T-cell (primary cell): ENCODE data around the gene GPR146. TPM values are rescaled to one million over a fixed set of nuclear protein-coding genes. Genes with fewer than 3 reads are reported as not detected.

Experiments used
- ATAC-seq, 4 experiments: fragments of 200-7000 bp in 3 of 4; fragments of 150-1000 bp in 1 of 4; cut with Tn5 transposase; replicated peaks in 1 of 4; 1 replicate in 3 of 4; 2 replicates in 1 of 4; pipeline ENCODE4 v1.10.0; 2021; ENCODE audit warnings: moderate library complexity in 3 of 4, mild to moderate bottlenecking in 2 of 4, moderate number of reproducible peaks in 1 of 4
- CTCF ChIA-PET, 2 donors: fragments of 300-600 bp; sonication (Branson Sonifier 250); formaldehyde crosslinking; loops; one replicate each; lab custom pipeline; 2022; ENCODE audit warnings: antibody characterized with exemption in 2 of 2; lab: Charles Lee
- POLR2A ChIA-PET, 2 donors: fragments of 300-600 bp; sonication (Branson Sonifier 250); formaldehyde crosslinking; loops; one replicate each; lab custom pipeline; 2022; ENCODE audit warnings: antibody characterized with exemption in 2 of 2; lab: Charles Lee
- DNase-seq, 35 experiments: peaks; one replicate each; pipeline versions ENCODE4 v3.0.0 to v3.0.0-alpha.2; 2013 to 2023
- H3K27ac ChIP-seq: one replicate; pipeline ENCODE4 v1.5.1; 2013; ENCODE audit warnings: low read length
- H3K27me3 ChIP-seq, 2 experiments: replicated peaks in 1 of 2; 1 replicate in 1 of 2; 2 replicates in 1 of 2; pipeline versions ENCODE4 v1.6.1 to v1.7.0; 2013; ENCODE audit warnings: low read length in 1 of 2, mixed read lengths in 1 of 2; ENCODE audit not compliant: control insufficient read depth in 2 of 2, insufficient read depth in 2 of 2; ENCODE audit errors: extremely low read depth in 1 of 2
- H3K36me3 ChIP-seq, 2 donors: 1 replicate in 1 of 2; 2 replicates in 1 of 2; pipeline versions ENCODE4 v1.6.1 to v1.7.0; 2013; ENCODE audit warnings: low read length in 1 of 2; ENCODE audit not compliant: control insufficient read depth in 2 of 2, insufficient read depth in 1 of 2; ENCODE audit errors: extremely low read depth in 1 of 2
- H3K4me1 ChIP-seq, 2 experiments: 1 replicate in 1 of 2; 2 replicates in 1 of 2; pipeline versions ENCODE4 v1.6.1 to v1.7.0; 2013; ENCODE audit warnings: low read length in 2 of 2, mixed read lengths in 1 of 2; ENCODE audit not compliant: insufficient read depth in 2 of 2, control insufficient read depth in 1 of 2; ENCODE audit errors: extremely low read depth in 1 of 2
- H3K4me3 ChIP-seq, 2 donors: 1 replicate in 1 of 2; 2 replicates in 1 of 2; pipeline versions ENCODE4 v1.5.1 to v1.7.0; 2013; ENCODE audit warnings: mild to moderate bottlenecking in 2 of 2, low read length in 1 of 2, moderate library complexity in 1 of 2; ENCODE audit not compliant: control insufficient read depth in 1 of 2; ENCODE audit errors: extremely low read depth in 1 of 2
- H3K9me3 ChIP-seq: 2 replicates; pipeline ENCODE4 v1.7.0; 2013
- H3K27ac Mint-ChIP-seq, 2 donors: one replicate each; pipeline ENCODE4 v1.8.0; 2020 to 2021; ENCODE audit warnings: mild to moderate bottlenecking in 2 of 2, mixed read lengths in 2 of 2
- H3K27me3 Mint-ChIP-seq, 2 donors: one replicate each; pipeline ENCODE4 v1.8.0; 2021 to 2022; ENCODE audit warnings: mixed read lengths in 2 of 2
- H3K36me3 Mint-ChIP-seq: one replicate; pipeline ENCODE4 v1.8.0; 2021; ENCODE audit warnings: mixed read lengths
- H3K4me1 Mint-ChIP-seq, 3 donors: one replicate each; pipeline ENCODE4 v1.8.0; 2020 to 2022; ENCODE audit warnings: mixed read lengths in 3 of 3, mild to moderate bottlenecking in 1 of 3
- H3K4me3 Mint-ChIP-seq, 3 donors: one replicate each; pipeline ENCODE4 v1.8.0; 2020 to 2022; ENCODE audit warnings: mild to moderate bottlenecking in 3 of 3, mixed read lengths in 3 of 3, moderate library complexity in 3 of 3
- H3K9me3 Mint-ChIP-seq, 3 donors: one replicate each; pipeline ENCODE4 v1.8.0; 2020 to 2022; ENCODE audit warnings: mixed read lengths in 3 of 3
- WGBS: methylation state at CpG from one replicate; pipeline ENCODE4 v1.1.5; 2013; ENCODE audit warnings: missing lambda C conversion rate; ENCODE audit not compliant: insufficient coverage; 5-methylcytosine and 5-hydroxymethylcytosine counted together
- total RNA-seq, 35 experiments: library from RNA in 6 of 35; stranded (reverse) in 6 of 35; fragments of 120-200 nt in 1 of 35; gene quantifications; one replicate each; pipeline versions ENCODE4 v1.2.1 to v1.2.4 and lab custom pipeline; 2013 to 2026

The GPR146 gene
- total RNA-seq, 5 donors from 2014 or later (not counting 1 experiment from before 2014, with no cell fraction given) = 11.9 to 14.7 (median 13.0) TPM

DNA sequence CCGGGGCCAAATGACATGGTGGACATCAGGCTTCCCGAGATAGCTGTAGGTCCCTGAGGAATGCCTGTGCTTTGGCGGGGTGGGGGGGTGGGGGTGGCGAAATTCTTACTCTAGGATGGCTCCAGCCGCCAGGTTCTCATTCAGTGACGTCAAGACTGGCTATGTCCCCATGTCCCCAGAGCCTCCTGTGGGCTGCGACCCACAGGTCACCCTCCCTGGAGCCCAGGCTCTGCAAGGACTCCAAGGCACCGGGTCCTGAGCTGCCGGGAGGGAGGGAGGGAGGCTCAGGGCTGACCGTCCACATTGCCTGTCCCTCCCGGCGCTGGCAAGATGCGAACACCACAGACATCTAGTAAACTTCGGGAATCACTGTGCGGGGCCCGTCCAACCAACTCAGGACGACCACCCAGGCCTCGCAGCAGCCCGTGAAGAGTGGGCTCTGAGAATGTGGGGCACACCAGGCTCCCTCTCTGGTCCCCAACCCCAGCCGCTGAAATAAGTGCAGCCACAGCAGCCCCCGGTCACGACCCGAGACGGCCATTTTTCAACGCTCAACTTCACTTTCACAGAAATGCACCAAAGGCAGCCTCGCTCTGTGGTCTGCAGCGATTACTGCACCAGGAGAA lies 12.6 kb downstream of the GPR146 start:
- CTCF ChIA-PET = no interaction called here
- WGBS = 94% methylated on average over 24 of the region's 27 CpGs
- Histone ChIP-seq H3K27me3 (peaks cover 0 to 6% of the 10 kb centered on the region in 2 experiments), H3K36me3 (peaks cover 0 to 3% of the 10 kb centered on the region in 2 donors), H3K4me3 (no peak overlapping the region), H3K27ac (no peak overlapping the region), H3K9me3 (no peaks in the 10 kb centered on the region), H3K4me1 (peaks cover 13 to 35% of the 10 kb centered on the region in 2 experiments)
- Mint-ChIP-seq H3K4me3 (peak overlapping the region in 2 of 3 donors; percentile 28 to 94), H3K4me1 (peaks cover 18 to 32% (median 22%) of the 10 kb centered on the region in 3 donors), H3K9me3 (no peaks in the 10 kb centered on the region), H3K27me3 (peaks cover 0 to 2% of the 10 kb centered on the region in 2 donors), H3K36me3 (peaks cover 4% of the 10 kb centered on the region), H3K27ac (no peak overlapping the region)
- POLR2A ChIA-PET = no interaction called here
- DNase-seq (no peak), ATAC-seq (no peak)

- no peak for ATAC-seq
- WGBS = 96% methylated on average over 62 of the region's 62 CpGs
- H3K9me3 Mint-ChIP-seq = no peaks in the 10 kb centered on the region
- peaks cover 0 to 6% of the 10 kb centered on the region in 2 experiments for H3K27me3 ChIP-seq
- CTCF ChIA-PET = no interaction called here
- H3K27ac ChIP-seq = no peak overlapping the region
- no peak for DNase-seq
- H3K36me3 ChIP-seq = peaks cover 0 to 3% of the 10 kb centered on the region in 2 donors
- peaks cover 13 to 35% of the 10 kb centered on the region in 2 experiments for H3K4me1 ChIP-seq
- no peaks in the 10 kb centered on the region for H3K9me3 ChIP-seq
- peaks cover 17 to 37% (median 22%) of the 10 kb centered on the region in 3 donors for H3K4me1 Mint-ChIP-seq
- POLR2A ChIA-PET = no interaction called here
- H3K36me3 Mint-ChIP-seq = peaks cover 4% of the 10 kb centered on the region
- H3K4me3 Mint-ChIP-seq = peak overlapping the region in 2 of 3 donors; percentile 3 to 27
- H3K4me3 ChIP-seq = no peak overlapping the region
- H3K27ac Mint-ChIP-seq = no peak overlapping the region
- peaks cover 0 to 4% of the 10 kb centered on the region in 2 donors for H3K27me3 Mint-ChIP-seq
Measured at GRCh38 chr7:1057416-1058291, 13.3 kb downstream of the GPR146 start.

GRCh38 chr7:1058311-1058710 lies 14.0 kb downstream of the GPR146 start:
- WGBS = 95% methylated on average over 7 of the region's 13 CpGs
- no peaks in the 10 kb centered on the region for H3K9me3 ChIP-seq
- H3K27me3 Mint-ChIP-seq = peaks cover 0 to 4% of the 10 kb centered on the region in 2 donors
- peaks cover 0 to 8% of the 10 kb centered on the region in 2 experiments for H3K27me3 ChIP-seq
- H3K36me3 ChIP-seq = peaks cover 0 to 3% of the 10 kb centered on the region in 2 donors
- no peak overlapping the region for H3K4me3 ChIP-seq
- H3K27ac ChIP-seq = no peak overlapping the region
- H3K4me1 Mint-ChIP-seq = peaks cover 17 to 37% (median 22%) of the 10 kb centered on the region in 3 donors
- no peaks in the 10 kb centered on the region for H3K9me3 Mint-ChIP-seq
- DNase-seq (no peak), ATAC-seq (no peak)
- H3K4me3 Mint-ChIP-seq = peak overlapping the region in 1 of 3 donors; percentile 27
- CTCF ChIA-PET = no interaction called here
- H3K4me1 ChIP-seq = peaks cover 13 to 33% of the 10 kb centered on the region in 2 experiments
- peaks cover 4% of the 10 kb centered on the region for H3K36me3 Mint-ChIP-seq
- POLR2A ChIA-PET = no interaction called here
- H3K27ac Mint-ChIP-seq = no peak overlapping the region

GRCh38 chr7:1058821-1059199 lies 14.5 kb downstream of the GPR146 start:
- ChIA-PET CTCF (no interaction called here), POLR2A (no interaction called here)
- H3K4me1 Mint-ChIP-seq = peaks cover 17 to 37% (median 22%) of the 10 kb centered on the region in 3 donors
- peaks cover 4% of the 10 kb centered on the region for H3K36me3 Mint-ChIP-seq
- DNase-seq (peak in 9 of 35 experiments; percentile 15 to 50 (median 17)), ATAC-seq (no peak)
- H3K27ac Mint-ChIP-seq = peak overlapping the region; percentile 39 to 52
- WGBS = 73% methylated on average over 6 of the region's 10 CpGs
- H3K27me3 ChIP-seq = peaks cover 0 to 8% of the 10 kb centered on the region in 2 experiments
- peaks cover 0 to 3% of the 10 kb centered on the region in 2 donors for H3K36me3 ChIP-seq
- H3K9me3 Mint-ChIP-seq = no peaks in the 10 kb centered on the region
- peaks cover 0 to 4% of the 10 kb centered on the region in 2 donors for H3K27me3 Mint-ChIP-seq
- no peaks in the 10 kb centered on the region for H3K9me3 ChIP-seq
- no peak overlapping the region for H3K4me3 ChIP-seq
- peaks cover 13 to 33% of the 10 kb centered on the region in 2 experiments for H3K4me1 ChIP-seq
- no peak overlapping the region for H3K27ac ChIP-seq
- peak overlapping the region in 1 of 3 donors; percentile 28 for H3K4me3 Mint-ChIP-seq

GRCh38 chr7:1059200-1060091 lies 15.1 kb downstream of the GPR146 start:
- H3K27ac ChIP-seq = no peak overlapping the region
- H3K9me3 ChIP-seq = no peaks in the 10 kb centered on the region
- ChIA-PET CTCF (no interaction called here), POLR2A (no interaction called here)
- H3K4me1 ChIP-seq = peaks cover 7 to 28% of the 10 kb centered on the region in 2 experiments
- Mint-ChIP-seq H3K36me3 (peaks cover 4% of the 10 kb centered on the region), H3K27ac (peak overlapping the region in 1 of 2 donors; percentile 52), H3K9me3 (no peaks in the 10 kb centered on the region), H3K4me3 (no peak overlapping the region), H3K27me3 (peaks cover 0 to 4% of the 10 kb centered on the region in 2 donors), H3K4me1 (peaks cover 15 to 32% (median 16%) of the 10 kb centered on the region in 3 donors)
- H3K4me3 ChIP-seq = no peak overlapping the region
- H3K36me3 ChIP-seq = peaks cover 0 to 3% of the 10 kb centered on the region in 2 donors
- DNase-seq (peak in 1 of 35 experiments; percentile 20), ATAC-seq (peak in 1 of 4 experiments; percentile 39)
- H3K27me3 ChIP-seq = peaks cover 0 to 11% of the 10 kb centered on the region in 2 experiments
- 87% methylated on average over 27 of the region's 55 CpGs for WGBS
